ENCODE measurements around the gene GHR.

GRCh38 chr5:42600441-42600840 is 177.2 kb downstream of the GHR start:
- TF ChIP-seq, protein P1, sequence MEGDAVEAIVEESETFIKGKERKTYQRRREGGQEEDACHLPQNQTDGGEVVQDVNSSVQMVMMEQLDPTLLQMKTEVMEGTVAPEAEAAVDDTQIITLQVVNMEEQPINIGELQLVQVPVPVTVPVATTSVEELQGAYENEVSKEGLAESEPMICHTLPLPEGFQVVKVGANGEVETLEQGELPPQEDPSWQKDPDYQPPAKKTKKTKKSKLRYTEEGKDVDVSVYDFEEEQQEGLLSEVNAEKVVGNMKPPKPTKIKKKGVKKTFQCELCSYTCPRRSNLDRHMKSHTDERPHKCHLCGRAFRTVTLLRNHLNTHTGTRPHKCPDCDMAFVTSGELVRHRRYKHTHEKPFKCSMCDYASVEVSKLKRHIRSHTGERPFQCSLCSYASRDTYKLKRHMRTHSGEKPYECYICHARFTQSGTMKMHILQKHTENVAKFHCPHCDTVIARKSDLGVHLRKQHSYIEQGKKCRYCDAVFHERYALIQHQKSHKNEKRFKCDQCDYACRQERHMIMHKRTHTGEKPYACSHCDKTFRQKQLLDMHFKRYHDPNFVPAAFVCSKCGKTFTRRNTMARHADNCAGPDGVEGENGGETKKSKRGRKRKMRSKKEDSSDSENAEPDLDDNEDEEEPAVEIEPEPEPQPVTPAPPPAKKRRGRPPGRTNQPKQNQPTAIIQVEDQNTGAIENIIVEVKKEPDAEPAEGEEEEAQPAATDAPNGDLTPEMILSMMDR (IDR thresholded peaks at IDR 0.05 in 8 of 11, conservative IDR thresholded peaks at IDR 0.05 in 3 of 11) = no peak
- TF ChIP-seq POLR2A (IDR thresholded peaks at IDR 0.05) (no peak), POLR2AphosphoS5 (IDR thresholded peaks at IDR 0.05) (no peak)

Measured in spleen (tissue), 7 donors.